K562 (cell line): ENCODE results near the gene TAS1R3. TPM values are rescaled to one million over a fixed set of nuclear protein-coding genes. Genes with fewer than 3 reads are reported as not detected.

Experiments
- ATF7 ChIP-seq: fragments of 450-650 bp; IDR thresholded peaks from 2 replicates; pipeline ENCODE4 v1.7.1; 2014; ENCODE audit warnings: mild to moderate bottlenecking, moderate library complexity
- CHD1 ChIP-seq: fragments of 200-600 bp; sonication (generic); IDR thresholded peaks from one replicate; pipeline ENCODE4 v1.6.1; 2012; ENCODE audit warnings: mild to moderate bottlenecking, moderate library complexity, low read length, inconsistent platforms
- CTBP1 ChIP-seq: fragments of 450-650 bp; IDR thresholded peaks from 2 replicates; pipeline ENCODE4 v1.6.1; 2016; ENCODE audit warnings: borderline replicate concordance
- ELF2 ChIP-seq: fragments of 250-450 bp; sonication (Bioruptor Pico); IDR thresholded peaks from 2 replicates; pipeline ENCODE4 v1.5.0; 2021; ENCODE audit warnings: mild to moderate bottlenecking
- GABPA ChIP-seq: fragments of 200-800 bp; sonication (Bioruptor generic); conservative IDR thresholded peaks from 2 replicates; pipeline ENCODE4 v1.6.1; 2016; ENCODE audit warnings: low read depth, missing genetic modification characterization, missing compliant biosample characterization
- GTF2A2 ChIP-seq: IDR thresholded peaks from 2 replicates; pipeline ENCODE4 v1.6.1; 2016; ENCODE audit warnings: mild to moderate bottlenecking, missing genetic modification characterization, missing compliant biosample characterization
- IFI16 ChIP-seq: fragments of 250-450 bp; sonication (Bioruptor Pico); IDR thresholded peaks from 2 replicates; pipeline ENCODE4 v2.1.2; 2022; ENCODE audit warnings: mild to moderate bottlenecking, inconsistent platforms
- MBD2 ChIP-seq: sonication (generic); IDR thresholded peaks from 2 replicates; pipeline ENCODE4 v1.6.1; 2016; ENCODE audit warnings: low read depth, borderline replicate concordance
- MYNN ChIP-seq, 2 experiments: sonication (generic); formaldehyde crosslinking in 1 of 2; IDR thresholded peaks; 2 replicates each; pipeline versions ENCODE4 v1.5.0 to v1.6.1; 2016 to 2020; ENCODE audit warnings: antibody characterized with exemption in 1 of 2, missing genetic modification reagents in 1 of 2
- NUFIP1 ChIP-seq: fragments of 450-650 bp; IDR thresholded peaks from 2 replicates; pipeline ENCODE4 v1.6.1; 2018; ENCODE audit not compliant: partially characterized antibody
- OTX1 ChIP-seq: fragments of 450-650 bp; formaldehyde crosslinking; IDR thresholded peaks from 2 replicates; pipeline ENCODE4 v1.4.0; 2022; ENCODE audit warnings: mild to moderate bottlenecking
- SAFB ChIP-seq: fragments of 200-400 bp; formaldehyde crosslinking; IDR thresholded peaks from 2 replicates; pipeline ENCODE4 v1.6.1; 2017; ENCODE audit warnings: low read depth, low read length, borderline replicate concordance
- TAF1 ChIP-seq: IDR thresholded peaks from 2 replicates; pipeline ENCODE4 v1.6.1; 2011; ENCODE audit warnings: mild to moderate bottlenecking, low read length, moderate library complexity; ENCODE audit not compliant: insufficient read depth, control insufficient read depth, severe bottlenecking; ENCODE audit errors: extremely low read depth
- ZFP36 ChIP-seq: fragments of 150-350 bp; IDR thresholded peaks from 2 replicates; pipeline ENCODE4 v1.6.1; 2018; ENCODE audit warnings: low read length, low read depth; ENCODE audit not compliant: partially characterized antibody
- ZNF133 ChIP-seq: fragments of 250-450 bp; sonication (Bioruptor Pico); IDR thresholded peaks from 2 replicates; pipeline ENCODE4 v1.4.0; 2020; ENCODE audit warnings: mild to moderate bottlenecking
- ZNF175 ChIP-seq: fragments of 200-800 bp; sonication (Bioruptor generic); IDR thresholded peaks from 2 replicates; pipeline ENCODE4 v1.6.1; 2016; ENCODE audit warnings: low read depth, mild to moderate bottlenecking, missing genetic modification characterization, missing compliant biosample characterization
- ZNF561 ChIP-seq: fragments of 450-650 bp; formaldehyde crosslinking; conservative IDR thresholded peaks from 2 replicates; pipeline ENCODE4 v1.4.0; 2020; ENCODE audit warnings: mild to moderate bottlenecking, moderate library complexity
- ZNF830 ChIP-seq: fragments of 250-450 bp; sonication (Bioruptor Pico); IDR thresholded peaks from 2 replicates; pipeline ENCODE4 v1.5.0; 2021; ENCODE audit warnings: mild to moderate bottlenecking
- polyA plus RNA-seq, 8 experiments: library from polyadenylated mRNA; depleted of rRNA in 4 of 8; stranded (reverse) in 5 of 8; unstranded in 3 of 8; fragments of >200 nt; fragmentation: Nextera tagmentation in 2 of 8; fragmentation: Illumina TruSeq in 1 of 8; extraction: Ambion mirVana in 2 of 8; extraction: Trizol in 1 of 8; gene quantifications; 2 replicates each; pipeline versions ENCODE4 v1.2.1 to v1.2.3, GENCODE V29; 2011 to 2014; ENCODE audit warnings: inconsistent platforms in 1 of 8, missing spikeins in 1 of 8
- total RNA-seq, 7 experiments: library from RNA; depleted of rRNA in 6 of 7; stranded (reverse); fragments of >200 nt in 6 of 7; fragmentation: Illumina TruSeq in 2 of 7; extraction: Trizol in 2 of 7; gene quantifications; 2 replicates each; pipeline versions ENCODE4 v1.2.1 to v1.2.3, GENCODE V29; 2011 to 2021; ENCODE audit warnings: low replicate concordance in 1 of 7
- TF ChIP-seq, protein P1 (sequence below): conservative IDR thresholded peaks from 2 replicates; pipeline ENCODE4 v1.6.1; 2011; ENCODE audit warnings: low read depth, mild to moderate bottlenecking, low read length; ENCODE audit not compliant: control insufficient read depth
- TF ChIP-seq, protein P2 (sequence below): sonication (generic); formaldehyde crosslinking; IDR thresholded peaks from 2 replicates; pipeline ENCODE4 v1.8.1; 2023; ENCODE audit warnings: mild to moderate bottlenecking, missing genetic modification reagents
- TF ChIP-seq, protein P3 (sequence below): fragments of 450-650 bp; IDR thresholded peaks from one replicate; pipeline ENCODE4 v1.6.1; 2018; ENCODE audit warnings: mild to moderate bottlenecking, moderate library complexity; ENCODE audit not compliant: partially characterized antibody
- TF ChIP-seq, protein P4 (sequence below), 2 experiments: IDR thresholded peaks; 2 replicates each; pipeline ENCODE4 v1.6.1; 2012; ENCODE audit warnings: improper control_type of control experiment in 2 of 2, low read depth in 2 of 2, low read length in 2 of 2, borderline replicate concordance in 1 of 2

TAS1R3 gene
- total and polyA plus RNA-seq, 9 of the 15 experiments (the other 6 are each of a cell fraction or from before 2014, with no cell fraction given): 0.07 to 0.13 TPM; not detected in 7

DNA sequence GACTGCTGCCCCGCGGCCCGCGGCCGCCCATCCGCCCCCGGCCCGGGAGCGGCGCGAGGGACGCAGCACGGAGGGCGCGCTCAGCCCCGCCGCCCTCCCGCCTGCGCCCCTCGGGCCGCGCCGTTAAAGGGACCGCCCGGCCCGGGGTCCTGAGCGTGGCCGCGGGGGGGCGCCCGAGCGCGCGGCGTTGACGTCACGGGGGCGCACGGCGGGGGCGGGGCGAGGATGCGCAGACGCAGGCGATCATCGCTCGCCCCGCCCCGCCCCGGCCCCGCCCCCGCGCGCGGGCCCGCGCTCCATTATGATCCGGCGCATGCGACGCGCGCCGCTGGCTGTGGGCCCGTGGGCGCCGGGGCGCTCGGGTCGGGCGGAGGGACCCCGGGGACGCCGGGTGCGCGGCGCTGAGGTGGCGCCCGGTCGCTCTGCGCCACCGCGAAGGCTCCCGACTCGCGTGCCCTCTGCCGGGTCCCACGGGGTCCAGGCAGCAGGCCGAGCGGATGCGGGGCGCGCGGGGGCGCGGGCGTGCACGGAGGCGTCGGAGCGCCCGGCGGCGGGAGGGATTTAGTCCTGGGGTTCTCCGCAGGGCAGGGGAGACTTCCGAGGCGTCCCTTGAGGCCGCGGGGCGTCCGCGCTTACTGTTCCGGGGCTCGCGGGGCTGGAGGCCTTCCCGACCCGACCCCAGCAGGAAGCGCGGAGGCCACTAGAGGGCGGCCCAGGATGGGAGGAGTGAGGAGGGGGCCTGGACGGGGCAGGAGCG, 18.4 kb downstream of the TAS1R3 start, which contains the start of gene DVL1 (continued):
- TF ChIP-seq, protein P1, sequence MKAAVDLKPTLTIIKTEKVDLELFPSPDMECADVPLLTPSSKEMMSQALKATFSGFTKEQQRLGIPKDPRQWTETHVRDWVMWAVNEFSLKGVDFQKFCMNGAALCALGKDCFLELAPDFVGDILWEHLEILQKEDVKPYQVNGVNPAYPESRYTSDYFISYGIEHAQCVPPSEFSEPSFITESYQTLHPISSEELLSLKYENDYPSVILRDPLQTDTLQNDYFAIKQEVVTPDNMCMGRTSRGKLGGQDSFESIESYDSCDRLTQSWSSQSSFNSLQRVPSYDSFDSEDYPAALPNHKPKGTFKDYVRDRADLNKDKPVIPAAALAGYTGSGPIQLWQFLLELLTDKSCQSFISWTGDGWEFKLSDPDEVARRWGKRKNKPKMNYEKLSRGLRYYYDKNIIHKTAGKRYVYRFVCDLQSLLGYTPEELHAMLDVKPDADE: no peak; the same call in 1 of the 2 replicates
- TF ChIP-seq ATF7 (peak; percentile 45; the same call in 1 of the 2 replicates), TAF1 (peak; percentile 53), IFI16 (CRISPR knock-in tag) (no peak), CHD1 (no peak), GTF2A2 (tag) (no peak), ZNF830 (no peak), SAFB (no peak), ZFP36 (no peak), ZNF133 (no peak), ZNF561 (CRISPR knock-in tag) (no peak), OTX1 (no peak), MYNN (IDR thresholded peaks at IDR 0.05) (no peak), MYNN (CRISPR knock-in tag; IDR thresholded peaks at IDR 0.05) (no peak), CTBP1 (peak; percentile 90), MBD2 (no peak), ELF2 (CRISPR knock-in tag) (no peak), ZNF175 (CRISPR knock-in tag) (no peak), GABPA (tag) (peak; percentile 48), NUFIP1 (no peak)
- TF ChIP-seq, protein P2, sequence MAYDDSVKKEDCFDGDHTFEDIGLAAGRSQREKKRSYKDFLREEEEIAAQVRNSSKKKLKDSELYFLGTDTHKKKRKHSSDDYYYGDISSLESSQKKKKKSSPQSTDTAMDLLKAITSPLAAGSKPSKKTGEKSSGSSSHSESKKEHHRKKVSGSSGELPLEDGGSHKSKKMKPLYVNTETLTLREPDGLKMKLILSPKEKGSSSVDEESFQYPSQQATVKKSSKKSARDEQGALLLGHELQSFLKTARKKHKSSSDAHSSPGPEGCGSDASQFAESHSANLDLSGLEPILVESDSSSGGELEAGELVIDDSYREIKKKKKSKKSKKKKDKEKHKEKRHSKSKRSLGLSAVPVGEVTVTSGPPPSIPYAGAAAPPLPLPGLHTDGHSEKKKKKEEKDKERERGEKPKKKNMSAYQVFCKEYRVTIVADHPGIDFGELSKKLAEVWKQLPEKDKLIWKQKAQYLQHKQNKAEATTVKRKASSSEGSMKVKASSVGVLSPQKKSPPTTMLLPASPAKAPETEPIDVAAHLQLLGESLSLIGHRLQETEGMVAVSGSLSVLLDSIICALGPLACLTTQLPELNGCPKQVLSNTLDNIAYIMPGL (CRISPR knock-in tag): peak; percentile 86
- TF ChIP-seq, protein P3, sequence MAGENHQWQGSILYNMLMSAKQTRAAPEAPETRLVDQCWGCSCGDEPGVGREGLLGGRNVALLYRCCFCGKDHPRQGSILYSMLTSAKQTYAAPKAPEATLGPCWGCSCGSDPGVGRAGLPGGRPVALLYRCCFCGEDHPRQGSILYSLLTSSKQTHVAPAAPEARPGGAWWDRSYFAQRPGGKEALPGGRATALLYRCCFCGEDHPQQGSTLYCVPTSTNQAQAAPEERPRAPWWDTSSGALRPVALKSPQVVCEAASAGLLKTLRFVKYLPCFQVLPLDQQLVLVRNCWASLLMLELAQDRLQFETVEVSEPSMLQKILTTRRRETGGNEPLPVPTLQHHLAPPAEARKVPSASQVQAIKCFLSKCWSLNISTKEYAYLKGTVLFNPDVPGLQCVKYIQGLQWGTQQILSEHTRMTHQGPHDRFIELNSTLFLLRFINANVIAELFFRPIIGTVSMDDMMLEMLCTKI: no peak
- TF ChIP-seq, protein P4, sequence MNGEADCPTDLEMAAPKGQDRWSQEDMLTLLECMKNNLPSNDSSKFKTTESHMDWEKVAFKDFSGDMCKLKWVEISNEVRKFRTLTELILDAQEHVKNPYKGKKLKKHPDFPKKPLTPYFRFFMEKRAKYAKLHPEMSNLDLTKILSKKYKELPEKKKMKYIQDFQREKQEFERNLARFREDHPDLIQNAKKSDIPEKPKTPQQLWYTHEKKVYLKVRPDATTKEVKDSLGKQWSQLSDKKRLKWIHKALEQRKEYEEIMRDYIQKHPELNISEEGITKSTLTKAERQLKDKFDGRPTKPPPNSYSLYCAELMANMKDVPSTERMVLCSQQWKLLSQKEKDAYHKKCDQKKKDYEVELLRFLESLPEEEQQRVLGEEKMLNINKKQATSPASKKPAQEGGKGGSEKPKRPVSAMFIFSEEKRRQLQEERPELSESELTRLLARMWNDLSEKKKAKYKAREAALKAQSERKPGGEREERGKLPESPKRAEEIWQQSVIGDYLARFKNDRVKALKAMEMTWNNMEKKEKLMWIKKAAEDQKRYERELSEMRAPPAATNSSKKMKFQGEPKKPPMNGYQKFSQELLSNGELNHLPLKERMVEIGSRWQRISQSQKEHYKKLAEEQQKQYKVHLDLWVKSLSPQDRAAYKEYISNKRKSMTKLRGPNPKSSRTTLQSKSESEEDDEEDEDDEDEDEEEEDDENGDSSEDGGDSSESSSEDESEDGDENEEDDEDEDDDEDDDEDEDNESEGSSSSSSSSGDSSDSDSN (IDR thresholded peaks at IDR 0.05; ENCODE audit: borderline replicate concordance in 1 of 2, low read depth in 2 of 2, low read length in 2 of 2): 0 out of 4 replicates have a peak, but pooled peaks have one; percentile 34 to 37
